GM18508 (cell line): Measurements from ENCODE around the gene RHEB.

ENCODE experiments used
- ATAC-seq: cut with Tn5 transposase; IDR thresholded peaks from one replicate; pipeline ENCODE4 v1.9.1; 2021; ENCODE audit warnings: moderate number of reproducible peaks; ENCODE audit not compliant: insufficient read depth, unreplicated experiment

The RHEB gene

GRCh38 chr7:151435971-151436370, 83.7 kb downstream of the RHEB start:
- no peak for ATAC-seq

- no peak for ATAC-seq
Observed at GRCh38 chr7:151435103-151435916, 84.4 kb downstream of the RHEB start.

GRCh38 chr7:151434549-151434948, 85.1 kb downstream of the RHEB start:
- no peak for ATAC-seq

- no peak for ATAC-seq
Observed at GRCh38 chr7:151433721-151434400, 85.8 kb downstream of the RHEB start.

GRCh38 chr7:151432658-151433521, 86.8 kb downstream of the RHEB start:
- no peak for ATAC-seq

- ATAC-seq = no peak
Observed at GRCh38 chr7:151431768-151432311, 87.9 kb downstream of the RHEB start.

- ATAC-seq = no peak
Observed at GRCh38 chr7:151431281-151431767, 88.4 kb downstream of the RHEB start.

- ATAC-seq = no peak
Observed at GRCh38 chr7:151430391-151431205, 89.1 kb downstream of the RHEB start.

- no peak for ATAC-seq
Observed at GRCh38 chr7:151429560-151430331, 89.9 kb downstream of the RHEB start.

- ATAC-seq = no peak
Observed at GRCh38 chr7:151429237-151429559, 90.5 kb downstream of the RHEB start.

- no peak for ATAC-seq
Observed at GRCh38 chr7:151428378-151429236, 91.1 kb downstream of the RHEB start.

- no peak for ATAC-seq
Observed at GRCh38 chr7:151427705-151428377, 91.9 kb downstream of the RHEB start.

- no peak for ATAC-seq
Observed at GRCh38 chr7:151426904-151427704, 92.6 kb downstream of the RHEB start.

- ATAC-seq = no peak
Observed at GRCh38 chr7:151426441-151426903, 93.2 kb downstream of the RHEB start.

- no peak for ATAC-seq
Observed at GRCh38 chr7:151425670-151426440, 93.8 kb downstream of the RHEB start.

- ATAC-seq = no peak
Observed at GRCh38 chr7:151424799-151425198, 94.9 kb downstream of the RHEB start.
